Measurements from ENCODE around the gene ZNF263.

Gene ZNF263

DNA sequence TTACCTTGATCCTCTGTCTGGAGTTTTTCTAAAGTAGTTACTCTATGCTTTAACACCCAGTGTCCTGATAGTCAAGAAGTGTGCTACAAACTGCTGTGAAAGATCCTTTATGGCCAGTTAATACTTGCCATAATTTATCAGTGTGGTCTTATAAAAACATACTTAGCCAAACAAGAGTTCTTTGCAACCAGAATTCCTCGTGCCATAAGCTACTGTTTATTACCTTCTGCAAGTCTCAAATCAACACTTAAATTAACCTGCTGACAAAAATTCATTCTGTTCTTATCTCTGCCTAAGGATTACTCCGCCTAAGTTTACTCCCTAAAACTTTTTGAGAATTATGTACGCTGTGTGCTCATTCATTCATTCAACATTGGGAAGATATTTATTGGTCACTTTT, 44.8 kb downstream of the ZNF263 start:
- DNase-seq (ENCODE audit: low read depth), result no peak

DNA sequence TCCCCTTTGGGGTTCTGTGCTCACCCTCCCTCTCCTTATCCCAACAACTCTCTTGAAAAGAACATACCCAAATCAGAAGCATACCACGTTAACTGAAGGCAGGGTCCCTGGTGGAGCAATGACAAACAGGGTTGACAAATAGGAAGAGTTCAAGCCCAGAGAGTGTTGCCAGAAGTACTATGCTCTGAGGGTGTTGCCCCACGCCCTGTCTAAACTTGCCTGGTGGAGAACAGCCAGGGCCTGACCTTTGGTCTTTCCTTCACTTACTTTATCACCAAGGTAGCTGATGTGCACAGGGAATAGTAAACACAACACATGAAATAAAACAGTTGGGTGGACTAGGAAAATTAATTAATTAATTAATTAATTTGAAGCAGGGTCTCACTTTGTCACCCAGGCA, 45.4 kb downstream of the ZNF263 start:
- DNase-seq (ENCODE audit: low read depth), result no peak
